HFFc6 (cell line): ENCODE results near the gene AGPAT1. TPM values are rescaled to one million over a fixed set of nuclear protein-coding genes. Genes with fewer than 3 reads are reported as not detected.

ENCODE experiments used
- DNase-seq: peaks from one replicate; pipeline ENCODE4 v3.0.0-alpha.2; 2018
- H3K27ac Mint-ChIP-seq: 2 replicates; pipeline ENCODE4 v1.8.0; 2020; ENCODE audit warnings: mild to moderate bottlenecking, mixed read lengths
- H3K27me3 Mint-ChIP-seq: 2 replicates; pipeline ENCODE4 v1.8.0; 2021; ENCODE audit warnings: mild to moderate bottlenecking, moderate library complexity, mixed read lengths; ENCODE audit not compliant: insufficient read depth
- H3K36me3 Mint-ChIP-seq: 2 replicates; pipeline ENCODE4 v1.8.0; 2021; ENCODE audit warnings: low read depth, mixed read lengths
- H3K4me1 Mint-ChIP-seq: 2 replicates; pipeline ENCODE4 v1.8.0; 2020; ENCODE audit warnings: low read depth, mixed read lengths
- H3K4me3 Mint-ChIP-seq: 2 replicates; pipeline ENCODE4 v1.8.0; 2020; ENCODE audit warnings: mild to moderate bottlenecking, moderate library complexity, mixed read lengths
- H3K9me3 Mint-ChIP-seq: 2 replicates; pipeline ENCODE4 v1.8.0; 2020; ENCODE audit warnings: mild to moderate bottlenecking, mixed read lengths
- CTCF ChIP-seq: fragments of 200-600 bp; sonication (generic); IDR thresholded peaks from 2 replicates; pipeline ENCODE4 v1.5.0; 2021; ENCODE audit warnings: antibody characterized with exemption, mild to moderate bottlenecking
- total RNA-seq, 6 experiments: library from RNA; stranded (reverse); fragmentation: NEBNext Ultra II Directional; extraction: Animal tissue kit (Norgen Biotek cat#: 25700); gene quantifications; 2 replicates in 1 of 6; 3 replicates in 5 of 6; pipeline ENCODE4 v1.2.3, GENCODE V29; 2021

Gene AGPAT1
- total RNA-seq, 6 experiments from 2014 or later, result 88.8 to 114 (median 104) TPM

- H3K4me3 Mint-ChIP-seq, result no peak overlapping the region
- peaks cover 11% of the 10 kb centered on the region for H3K27me3 Mint-ChIP-seq
- DNase-seq, result no peak
- H3K4me1 Mint-ChIP-seq, result peaks cover 35% of the 10 kb centered on the region
- no peak overlapping the region for H3K27ac Mint-ChIP-seq
- H3K36me3 Mint-ChIP-seq, result peaks cover 32% of the 10 kb centered on the region
- TF ChIP-seq CTCF, result no peak; the same call in 1 of the 2 replicates
- no peaks in the 10 kb centered on the region for H3K9me3 Mint-ChIP-seq
These were observed 9.3 kb downstream of the AGPAT1 start for GRCh38 chr6:32166411-32167061.

DNA sequence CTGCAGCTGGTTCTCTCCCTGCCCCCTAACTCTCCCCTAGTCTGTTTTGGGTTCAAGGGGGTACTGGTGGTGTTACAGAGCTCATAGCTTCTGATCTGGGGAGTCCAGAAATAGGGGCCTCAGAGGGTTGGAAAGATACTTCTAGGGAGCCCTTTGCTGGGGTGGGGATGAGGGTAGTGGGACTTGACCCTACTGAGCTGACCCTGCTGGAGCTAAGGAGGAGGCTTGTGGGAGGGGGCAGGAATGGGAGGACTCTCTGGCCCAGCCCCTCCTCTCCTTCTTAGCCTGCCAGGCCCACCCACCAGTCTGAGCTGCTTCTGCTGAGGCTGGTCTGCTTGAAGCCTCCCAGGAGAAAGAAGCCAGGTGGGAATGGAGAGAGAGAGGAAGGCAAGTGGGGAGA is 11.6 kb downstream of the AGPAT1 start, which contains the start of gene EGFL8:
Gene EGFL8 (plus strand): TSS at position 301 of the 400 bp plus-strand sequence. CDS start 1,571 bp downstream, outside the sequence.
- H3K36me3 Mint-ChIP-seq, result peaks cover 10% of the 10 kb centered on the region
- no peak within 1 kb of the TSS for H3K4me3 Mint-ChIP-seq
- DNase-seq, result no peak
- peaks cover 8% of the 10 kb centered on the region for H3K27me3 Mint-ChIP-seq
- TF ChIP-seq CTCF, result no peak
- H3K4me1 Mint-ChIP-seq, result peaks cover 12% of the 10 kb centered on the region
- no peaks in the 10 kb centered on the region for H3K9me3 Mint-ChIP-seq
- H3K27ac Mint-ChIP-seq, result no peak within 1 kb of the TSS

DNA sequence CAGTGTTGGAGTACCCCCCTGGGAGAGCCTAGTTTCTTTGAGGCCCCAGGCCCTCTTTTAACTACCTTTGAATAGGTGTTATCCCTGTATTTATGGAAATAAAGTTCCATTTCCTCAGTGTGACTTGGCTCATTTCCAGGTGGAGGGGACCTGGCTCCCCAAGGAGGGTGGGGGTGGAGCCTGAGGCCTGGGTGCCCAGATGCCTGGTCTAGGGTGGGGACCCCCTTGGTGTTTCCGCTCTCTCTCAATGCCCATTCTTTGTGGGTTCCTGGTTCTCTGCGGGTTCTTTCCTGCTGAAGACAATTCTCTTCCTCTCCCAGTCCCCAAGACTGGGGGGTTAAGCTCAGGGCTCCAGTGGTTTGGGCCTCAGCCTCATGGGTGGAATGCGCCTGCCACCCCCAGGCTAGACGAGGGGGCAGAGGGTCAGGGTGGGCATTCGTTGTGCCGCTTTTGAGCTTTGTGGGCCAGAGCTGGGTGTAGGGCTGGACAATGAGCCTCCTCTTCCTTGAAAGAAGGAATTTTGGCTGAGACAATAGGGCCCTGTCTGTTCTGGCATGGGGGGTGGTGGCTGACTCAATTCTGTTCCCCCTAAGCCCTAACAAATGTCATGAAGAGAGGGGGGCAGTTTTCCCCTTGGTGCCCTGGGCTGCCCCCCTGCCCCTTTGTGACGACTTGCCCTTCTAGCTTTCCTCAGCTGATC is 12.2 kb downstream of the AGPAT1 start:
- Mint-ChIP-seq H3K4me1 (peaks cover 6% of the 10 kb centered on the region), H3K27ac (no peak overlapping the region), H3K4me3 (no peak overlapping the region), H3K27me3 (peaks cover 7% of the 10 kb centered on the region), H3K36me3 (peaks cover 11% of the 10 kb centered on the region), H3K9me3 (no peaks in the 10 kb centered on the region)
- TF ChIP-seq CTCF, result no peak
- DNase-seq, result no peak

DNA sequence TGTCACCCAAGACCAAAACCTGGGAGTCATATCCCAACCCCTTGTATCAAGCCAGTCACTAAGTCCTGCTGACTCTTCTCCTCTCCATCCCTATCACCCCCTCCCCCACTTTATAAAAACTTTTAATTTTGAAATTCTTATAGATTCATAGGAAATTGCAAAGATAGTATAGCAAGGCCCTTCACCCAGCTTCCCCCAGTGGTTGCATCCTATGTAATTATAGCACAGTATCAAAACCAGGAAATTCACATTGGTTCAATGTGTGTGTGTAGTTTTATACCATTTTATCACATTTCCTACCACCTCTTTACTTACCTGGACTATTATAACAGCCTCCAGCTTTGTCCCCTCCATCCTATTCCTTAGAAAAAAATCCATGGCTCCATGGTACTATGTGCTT is 17.8 kb downstream of the AGPAT1 start:
- Mint-ChIP-seq H3K4me3 (no peak overlapping the region), H3K27me3 (peaks cover 2% of the 10 kb centered on the region), H3K4me1 (peaks cover 21% of the 10 kb centered on the region), H3K27ac (no peak overlapping the region), H3K36me3 (peaks cover 16% of the 10 kb centered on the region), H3K9me3 (no peaks in the 10 kb centered on the region)
- no peak for DNase-seq
- TF ChIP-seq CTCF, result no peak

GRCh38 chr6:32156891-32157290 is 19.0 kb downstream of the AGPAT1 start:
- H3K36me3 Mint-ChIP-seq, result peaks cover 16% of the 10 kb centered on the region
- DNase-seq, result no peak
- H3K4me1 Mint-ChIP-seq, result peaks cover 32% of the 10 kb centered on the region
- no peaks in the 10 kb centered on the region for H3K9me3 Mint-ChIP-seq
- TF ChIP-seq CTCF, result no peak
- no peak overlapping the region for H3K4me3 Mint-ChIP-seq
- no peaks in the 10 kb centered on the region; the same call in none of the 2 replicates for H3K27me3 Mint-ChIP-seq
- H3K27ac Mint-ChIP-seq, result no peak overlapping the region
